GM21360 (cell line): ENCODE measurements around the gene LSM4.

Source experiments
- ATAC-seq: cut with Tn5 transposase; IDR thresholded peaks from one replicate; pipeline ENCODE4 v1.9.1; 2021; ENCODE audit warnings: mild to moderate bottlenecking, moderate library complexity; ENCODE audit not compliant: unreplicated experiment

LSM4 gene

GRCh38 chr19:18279516-18280246 lies 43.2 kb downstream of the LSM4 start:
- peak; percentile 16 for ATAC-seq

- no peak for ATAC-seq
These were observed 43.7 kb downstream of the LSM4 start for GRCh38 chr19:18279266-18279515.

- ATAC-seq, result no peak
These were observed 44.2 kb downstream of the LSM4 start for GRCh38 chr19:18278521-18279265.

- no peak for ATAC-seq
These were observed 48.0 kb downstream of the LSM4 start for GRCh38 chr19:18274781-18275356.

- no peak for ATAC-seq
These were observed 48.6 kb downstream of the LSM4 start, which contains the start of gene IQCN for GRCh38 chr19:18274219-18274780. IQCN (minus strand) TSS chr19:18274452; CDS start chr19:18269478, 4,974 bp downstream.

GRCh38 chr19:18273561-18274218 lies 49.2 kb downstream of the LSM4 start:
- ATAC-seq, result no peak

- no peak for ATAC-seq
These were observed 51.4 kb downstream of the LSM4 start for GRCh38 chr19:18271433-18271841.

GRCh38 chr19:18270326-18270725 lies 52.5 kb downstream of the LSM4 start:
- ATAC-seq, result no peak

GRCh38 chr19:18269070-18269723 lies 53.7 kb downstream of the LSM4 start:
- ATAC-seq, result no peak

- ATAC-seq, result no peak
These were observed 55.8 kb downstream of the LSM4 start for GRCh38 chr19:18266771-18267686.

GRCh38 chr19:18265582-18265981 lies 57.3 kb downstream of the LSM4 start:
- no peak for ATAC-seq

GRCh38 chr19:18264971-18265540 lies 57.8 kb downstream of the LSM4 start:
- ATAC-seq, result no peak

GRCh38 chr19:18264137-18264854 lies 58.6 kb downstream of the LSM4 start:
- no peak for ATAC-seq

GRCh38 chr19:18263324-18264136 lies 59.3 kb downstream of the LSM4 start:
- no peak for ATAC-seq

GRCh38 chr19:18262917-18263316 lies 60.0 kb downstream of the LSM4 start:
- no peak for ATAC-seq

GRCh38 chr19:18262144-18262543 lies 60.7 kb downstream of the LSM4 start:
- no peak for ATAC-seq

GRCh38 chr19:18261474-18261873 lies 61.4 kb downstream of the LSM4 start:
- ATAC-seq, result no peak

- no peak for ATAC-seq
These were observed 63.0 kb downstream of the LSM4 start for GRCh38 chr19:18259893-18260292.
